ENCODE results near the gene COX20. TPM values are rescaled to one million over a fixed set of nuclear protein-coding genes. Genes with fewer than 3 reads are reported as not detected.
"Not testable (repeated sequence)": the region's sequence is repeated elsewhere in the genome, so short reads cannot be mapped to it uniquely, and the experiment has no call there.

Gene COX20, protein sequence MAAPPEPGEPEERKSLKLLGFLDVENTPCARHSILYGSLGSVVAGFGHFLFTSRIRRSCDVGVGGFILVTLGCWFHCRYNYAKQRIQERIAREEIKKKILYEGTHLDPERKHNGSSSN
- polyA plus RNA-seq (2013, experiment 1 of 2; ENCODE audit: insufficient read length) = 140 TPM
- polyA plus RNA-seq (2013, experiment 2 of 2; ENCODE audit: insufficient read length) = 127 TPM

DNA sequence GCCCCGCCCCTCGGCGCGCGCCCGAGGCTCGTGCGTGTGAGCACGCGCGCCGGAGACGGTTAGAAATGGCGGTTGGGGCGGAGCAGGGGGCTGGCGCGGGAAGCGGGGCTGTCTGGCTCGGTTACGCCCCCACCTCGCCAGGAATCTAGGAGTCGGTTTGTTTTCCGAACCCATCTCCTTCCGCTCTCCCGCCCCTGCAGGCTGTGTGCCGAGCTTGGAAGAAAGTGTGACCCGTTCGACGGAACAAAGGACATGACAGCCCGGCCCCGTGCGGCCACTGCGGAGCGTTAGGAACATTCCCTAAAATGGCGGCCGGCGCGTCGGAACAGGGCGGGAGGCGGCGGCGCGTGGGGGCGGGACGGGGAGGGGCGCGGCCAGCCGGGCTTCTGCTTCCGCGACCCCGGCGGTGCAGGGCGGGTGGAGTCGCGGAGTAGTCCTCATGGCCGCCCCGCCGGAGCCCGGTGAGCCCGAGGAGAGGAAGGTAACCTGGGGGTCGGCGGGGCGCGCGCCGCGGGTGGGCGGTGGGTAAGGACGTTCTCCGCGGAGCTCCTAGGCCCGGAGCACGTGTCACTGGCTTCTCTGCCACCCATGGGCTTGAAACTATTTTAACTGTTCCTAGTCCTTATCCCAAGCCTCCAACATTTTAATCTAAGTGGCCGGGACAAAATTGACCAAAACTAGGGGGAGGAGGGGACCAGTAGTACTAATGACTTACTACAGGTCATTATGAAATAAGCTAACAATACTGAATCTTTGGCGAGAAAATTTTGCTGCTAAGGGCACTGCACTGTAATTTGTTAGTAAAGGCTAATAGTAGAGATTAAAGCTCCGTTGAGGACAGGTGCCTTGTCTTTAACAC lies at the start of gene COX20:
TSS of gene COX20 (plus strand) at position 383 of the 859 bp plus-strand sequence. CDS start at position 440, 57 bp downstream.
- DNase-seq = peak; percentile 92

DNA sequence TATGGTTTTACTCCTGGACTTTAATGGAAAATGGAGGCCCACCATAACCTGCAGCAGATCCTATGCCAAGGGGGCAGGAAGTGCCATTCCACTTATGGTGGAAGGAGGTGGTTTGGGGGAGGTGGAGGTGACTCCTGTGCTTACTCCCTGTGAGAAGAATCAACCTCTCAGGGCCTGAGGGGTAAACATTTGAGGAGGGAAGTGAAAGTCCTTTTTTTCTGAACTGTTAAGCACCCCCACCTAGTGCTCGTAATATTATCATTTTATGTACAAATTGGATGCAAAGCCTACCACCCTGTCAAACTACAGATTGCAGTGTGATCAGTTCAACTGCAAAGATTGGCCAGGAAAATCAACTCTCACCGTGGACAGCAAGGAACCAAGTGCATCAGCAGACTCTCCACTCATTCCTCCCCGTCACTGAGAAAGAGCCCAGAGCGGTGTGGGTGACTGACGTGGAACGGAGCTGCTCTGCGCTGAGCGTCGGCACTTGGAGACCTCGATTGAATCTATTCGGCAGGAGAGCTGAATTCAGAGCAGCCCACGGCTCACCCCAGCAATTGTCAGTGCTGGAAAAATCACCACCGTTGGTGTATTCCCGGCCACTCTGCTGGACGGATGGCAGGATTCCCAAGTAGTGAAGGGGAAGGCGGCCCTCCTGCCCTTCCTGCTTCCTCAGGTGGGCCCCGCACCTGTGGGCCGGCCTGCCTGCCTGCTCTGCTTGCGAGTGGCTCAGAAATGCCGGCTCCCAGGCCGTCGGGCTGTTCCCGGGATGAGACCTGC lies 46.8 kb upstream of the COX20 start:
- DNase-seq = no peak

DNA sequence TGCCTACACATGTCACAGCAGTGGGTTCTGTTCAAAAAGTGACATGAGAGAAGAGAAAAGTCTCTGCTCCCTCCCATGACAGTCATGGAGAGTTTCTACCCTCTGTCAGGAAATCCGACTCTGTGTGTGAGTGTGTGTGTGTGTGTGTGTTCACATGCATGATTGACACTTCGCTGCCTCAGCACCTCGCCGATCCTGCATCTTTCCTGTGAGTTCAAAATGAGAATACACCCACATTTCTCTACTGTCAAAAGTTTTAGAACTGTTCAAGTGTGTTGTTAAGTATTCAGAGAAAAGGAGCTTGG lies 46.2 kb upstream of the COX20 start:
- DNase-seq = no peak

DNA sequence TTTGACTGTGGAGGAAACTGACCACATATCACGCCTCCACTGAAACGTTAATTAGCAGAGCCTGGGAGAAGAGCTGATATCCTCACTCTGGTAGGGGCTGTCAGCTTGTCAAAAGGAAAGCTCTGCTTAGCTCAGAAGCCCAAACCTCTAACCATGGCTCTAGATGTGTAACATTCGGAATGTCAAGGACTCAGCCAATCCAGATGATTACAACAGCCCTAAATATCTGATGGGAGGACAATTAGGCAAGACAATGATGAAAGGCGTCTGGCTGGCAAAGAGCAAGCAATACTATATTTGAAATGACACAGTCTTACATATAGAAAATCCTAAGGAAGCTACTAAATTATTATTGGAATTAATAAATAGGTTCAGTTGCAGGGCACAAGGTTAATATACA lies 45.7 kb upstream of the COX20 start:
- DNase-seq = no peak

DNA sequence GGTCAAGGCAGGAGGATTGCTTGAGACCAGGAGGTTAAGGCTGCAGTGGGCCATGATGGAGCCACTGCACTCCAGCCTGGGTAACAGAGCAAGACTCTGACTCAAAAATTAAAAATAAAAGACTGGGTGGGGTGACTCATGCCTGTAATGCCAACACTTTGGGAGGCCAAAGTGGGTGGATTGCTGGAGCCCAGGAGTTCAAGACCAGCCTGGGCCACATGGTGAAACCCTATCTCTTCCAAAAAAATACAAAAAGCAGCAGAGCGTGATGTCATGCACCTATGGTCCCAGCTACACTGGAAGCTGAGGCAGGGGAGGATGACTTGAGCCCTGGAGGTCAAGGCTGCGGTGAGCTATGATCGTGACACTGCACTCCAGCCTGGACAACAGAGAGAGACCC lies 44.4 kb upstream of the COX20 start:
- no peak for DNase-seq

DNA sequence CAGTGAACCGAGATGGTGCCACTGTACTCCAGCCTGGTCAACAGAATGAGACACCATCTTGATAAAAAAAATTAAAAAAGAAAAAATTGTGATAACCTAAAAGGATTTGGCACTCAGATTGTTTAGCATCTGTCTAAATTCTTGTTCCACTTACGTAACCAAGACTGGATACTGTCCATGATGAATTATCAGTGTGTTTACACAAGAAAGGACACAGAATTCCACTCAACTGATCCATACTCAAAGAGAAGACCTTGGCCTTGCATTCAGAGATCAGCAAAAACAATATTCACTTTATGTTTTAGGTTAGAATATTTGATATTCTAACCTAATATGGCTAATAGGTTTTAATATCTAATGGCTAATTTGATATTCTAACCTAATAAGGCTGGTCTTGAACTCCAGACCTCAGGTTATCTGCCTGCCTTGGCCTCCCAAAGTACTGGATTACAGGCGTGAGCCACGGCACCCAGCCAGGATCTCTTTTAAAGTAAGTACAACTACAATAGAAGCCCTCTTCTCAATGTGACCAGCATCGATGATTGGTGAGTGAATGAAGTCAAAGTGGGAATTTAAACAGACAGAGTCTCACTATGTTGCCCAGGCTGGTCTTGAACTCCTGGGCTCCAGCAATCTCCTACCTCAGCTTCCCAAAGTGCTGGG lies 43.1 kb upstream of the COX20 start:
- peak; percentile 40 for DNase-seq

DNA sequence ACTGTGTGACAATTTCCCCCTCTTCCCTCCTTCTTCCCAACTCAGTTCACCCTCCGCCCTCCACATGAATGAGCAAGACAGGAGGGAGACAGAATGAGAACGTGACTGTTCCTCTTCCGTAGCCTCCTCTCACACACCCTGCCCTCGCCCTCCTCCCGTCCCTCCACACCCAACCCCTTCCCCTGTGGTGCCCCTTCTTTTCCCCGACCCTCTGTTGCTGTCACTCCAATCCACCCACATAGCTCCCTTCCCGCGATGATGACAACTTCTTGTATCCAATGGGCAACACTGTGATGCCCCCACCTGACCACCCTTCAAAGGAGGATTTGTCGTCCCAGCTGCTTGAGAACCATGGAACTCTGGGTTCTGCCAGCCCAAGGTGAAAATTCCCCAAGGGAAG lies 41.4 kb upstream of the COX20 start:
- no peak for DNase-seq

DNA sequence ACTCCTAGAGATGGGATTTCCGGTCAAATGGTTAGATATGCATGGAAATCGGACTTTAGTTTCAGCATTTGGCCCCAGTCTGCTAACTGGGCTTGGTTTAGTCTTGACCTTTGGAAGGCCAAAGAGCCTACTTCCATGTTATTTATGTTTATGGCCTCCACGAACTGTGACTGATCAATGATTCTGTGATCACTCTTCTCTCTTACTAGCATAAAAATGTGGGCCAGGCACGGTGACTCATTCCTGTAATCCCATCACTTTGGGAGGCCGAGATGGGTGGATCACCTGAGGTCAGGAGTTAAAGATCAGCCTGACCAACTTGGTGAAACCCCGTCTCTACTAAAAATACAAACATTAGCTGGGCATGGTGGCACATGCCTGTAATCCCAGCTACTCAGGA lies 40.9 kb upstream of the COX20 start:
- not testable (repeated sequence) for DNase-seq

DNA sequence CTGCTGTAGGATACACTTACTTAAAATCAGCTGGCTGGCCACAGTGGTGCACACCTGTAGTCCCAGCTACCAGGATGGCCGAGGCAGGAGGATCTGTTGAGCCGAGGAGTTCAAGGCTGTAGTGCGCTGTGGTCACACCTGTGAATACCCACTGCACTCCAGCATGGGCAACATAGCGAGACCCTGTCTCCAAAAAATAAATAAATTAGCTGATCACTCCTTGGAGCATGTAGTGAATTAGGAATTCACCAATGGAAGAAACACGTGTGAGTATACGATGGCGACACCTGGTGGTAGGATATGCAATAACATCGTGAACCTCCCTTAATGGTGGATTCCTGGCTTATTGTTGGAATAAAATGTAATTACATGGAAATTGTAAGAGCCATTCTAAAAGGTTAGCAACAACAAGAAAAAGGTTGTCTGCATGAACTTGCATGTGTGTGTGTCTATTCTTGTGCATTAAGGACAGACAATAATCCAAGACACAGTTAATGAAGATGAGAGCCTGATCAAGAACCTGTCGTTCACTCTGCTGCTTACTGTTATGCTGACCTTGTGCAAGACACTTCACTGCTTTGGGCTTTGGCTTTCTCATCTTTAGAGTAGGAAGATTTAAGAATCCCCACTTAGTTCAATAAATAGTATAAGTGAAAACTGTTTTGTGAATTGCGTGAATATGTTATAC lies 38.6 kb upstream of the COX20 start:
- peak; percentile 62 for DNase-seq

DNA sequence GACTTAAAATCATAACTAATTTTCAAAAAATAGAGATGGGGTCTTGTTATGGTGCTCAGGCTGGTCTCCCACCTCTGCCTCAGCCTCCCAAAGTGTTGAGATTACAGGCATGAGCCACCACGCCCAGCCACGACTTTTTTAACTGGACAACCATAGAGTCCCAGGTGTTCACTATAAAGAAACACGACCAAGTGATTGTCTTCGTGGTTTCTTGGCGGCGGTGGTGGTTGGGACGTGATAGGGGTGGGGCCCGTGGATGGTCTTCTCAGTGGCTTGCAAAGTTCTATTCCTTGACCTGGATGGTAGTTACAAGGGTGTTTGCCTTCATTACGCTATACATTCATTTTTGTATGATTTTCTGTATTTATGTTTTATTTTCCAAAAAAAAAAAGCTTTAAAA lies 34.6 kb upstream of the COX20 start:
- no peak for DNase-seq

DNA sequence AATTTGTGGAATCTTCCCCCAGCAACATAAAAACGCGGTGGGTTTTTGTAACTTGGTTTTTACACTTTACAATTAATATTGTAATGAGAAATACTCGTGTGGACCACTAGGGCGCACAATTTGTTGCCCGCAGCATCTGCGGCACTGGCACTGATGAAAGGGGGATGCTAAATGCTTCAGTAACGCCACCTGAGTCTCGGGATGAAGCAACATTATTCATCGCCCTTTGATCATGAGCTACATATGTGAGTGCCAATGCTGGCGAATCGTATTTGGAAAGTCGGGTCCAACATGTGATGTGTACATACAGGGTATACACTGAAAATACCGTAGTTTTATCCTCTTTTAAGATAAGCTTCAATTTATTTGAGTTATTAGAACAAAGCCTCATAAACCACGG lies 34.2 kb upstream of the COX20 start:
- peak; percentile 23 for DNase-seq

DNA sequence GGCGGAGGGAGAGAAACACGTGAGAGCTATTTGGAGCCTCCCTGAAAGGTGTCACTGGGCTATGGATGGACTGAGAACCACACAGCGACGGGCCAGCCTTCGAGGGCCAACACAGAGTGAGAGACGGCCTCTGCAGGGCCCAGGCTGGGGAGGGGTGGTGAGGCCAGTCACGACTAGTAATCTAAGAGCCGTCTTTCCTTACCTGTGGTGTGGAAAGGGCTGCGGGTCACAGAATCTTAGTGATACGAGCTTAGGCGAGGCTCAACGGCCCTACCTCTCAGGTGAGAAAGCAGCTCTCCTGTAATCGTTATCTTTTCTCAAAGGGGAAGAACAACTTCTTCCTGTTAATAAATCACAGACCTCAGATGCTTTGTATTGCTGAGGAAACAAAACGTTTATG lies 33.4 kb upstream of the COX20 start:
- DNase-seq = no peak

DNA sequence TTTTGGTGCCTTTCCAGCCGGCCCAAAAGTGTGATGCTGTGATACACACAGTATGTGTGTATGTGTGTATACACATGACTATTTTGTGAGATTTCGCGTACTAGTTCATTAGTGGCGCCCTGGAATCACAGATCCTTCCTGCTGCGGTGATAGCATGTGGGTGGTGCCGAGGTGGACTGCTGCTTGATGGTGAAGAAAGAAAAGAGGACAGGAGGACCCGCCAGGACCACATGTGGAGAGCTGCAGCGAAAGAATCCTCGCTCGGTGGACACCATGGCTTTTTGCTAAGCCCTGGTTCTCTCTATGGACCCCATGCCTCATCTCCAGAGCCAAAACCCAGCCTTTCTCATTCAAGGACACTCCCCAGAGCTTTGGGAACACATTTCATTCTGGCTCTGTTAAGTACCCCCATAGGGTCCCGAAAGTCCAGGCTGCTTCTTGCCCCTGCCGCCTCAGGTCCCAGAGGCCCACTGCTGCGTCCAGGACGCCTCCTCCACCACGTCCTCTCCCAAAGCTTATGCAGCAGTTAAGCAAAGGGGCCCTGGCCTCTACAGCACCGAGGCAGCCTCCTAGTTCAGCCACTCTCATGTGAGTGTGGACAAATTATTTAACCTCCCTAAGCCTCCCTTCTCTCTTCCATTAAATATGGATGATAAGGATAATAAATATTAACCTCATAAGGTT lies 32.8 kb upstream of the COX20 start:
- no peak for DNase-seq

DNA sequence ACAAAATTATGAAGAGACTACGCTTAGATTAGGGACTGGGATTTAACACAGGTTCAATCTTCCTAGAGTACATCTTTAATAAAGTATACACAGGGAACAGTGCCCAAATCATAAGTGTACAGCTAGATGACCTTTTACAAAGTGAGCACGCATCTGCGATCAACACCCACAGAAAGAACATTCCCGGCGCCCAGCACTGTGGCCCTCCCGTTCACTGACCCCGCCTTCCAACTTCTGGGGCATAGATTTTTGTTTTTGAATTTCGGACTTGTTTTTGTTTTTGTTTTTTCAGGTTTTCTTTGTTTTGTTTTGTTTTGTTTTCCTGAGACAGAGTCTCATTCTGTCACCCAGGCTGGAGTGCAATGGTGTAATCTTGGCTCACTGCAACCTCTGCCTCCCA lies 30.6 kb upstream of the COX20 start:
- no peak for DNase-seq

DNA sequence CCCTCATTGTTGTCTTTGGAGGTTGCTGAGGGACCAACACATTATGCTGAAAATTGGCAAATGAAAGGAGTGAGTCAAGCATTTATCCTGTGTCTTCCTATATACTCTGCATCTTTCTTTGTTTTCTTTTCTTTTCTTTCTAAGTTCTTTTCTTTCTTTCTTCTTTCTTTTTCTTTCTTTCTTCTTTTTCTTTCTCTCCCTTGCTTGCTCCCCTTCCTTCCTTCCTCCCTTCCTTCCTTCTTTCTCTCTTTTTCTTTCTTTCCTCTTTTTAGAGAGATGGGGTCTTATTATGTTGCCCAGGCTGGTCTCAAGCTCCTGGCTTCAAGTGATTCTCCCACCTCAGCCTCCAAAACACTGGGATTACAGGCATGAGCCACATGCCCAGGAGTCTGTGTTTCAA lies 28.3 kb upstream of the COX20 start:
- DNase-seq = no peak

DNA sequence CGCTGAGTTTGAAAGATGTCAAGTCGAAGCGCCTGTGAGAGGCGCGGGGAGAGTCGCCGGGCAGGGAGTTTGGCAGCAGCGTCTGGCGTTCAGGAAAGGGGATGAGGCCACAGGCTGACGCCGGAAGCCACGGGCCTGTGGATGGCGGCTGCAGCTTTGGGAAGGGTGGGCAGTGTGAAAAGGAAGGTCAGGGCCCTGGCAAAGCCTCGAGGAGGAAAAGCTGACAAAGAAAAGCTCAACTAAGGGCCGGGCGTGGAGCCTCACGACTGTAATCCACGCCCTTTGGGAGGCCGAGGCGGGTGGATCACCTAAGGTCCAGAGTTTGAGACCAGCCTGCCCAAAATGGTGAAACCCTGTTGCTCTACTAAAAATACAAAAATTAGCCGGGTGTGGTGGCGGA lies 25.2 kb upstream of the COX20 start:
- no peak for DNase-seq

DNA sequence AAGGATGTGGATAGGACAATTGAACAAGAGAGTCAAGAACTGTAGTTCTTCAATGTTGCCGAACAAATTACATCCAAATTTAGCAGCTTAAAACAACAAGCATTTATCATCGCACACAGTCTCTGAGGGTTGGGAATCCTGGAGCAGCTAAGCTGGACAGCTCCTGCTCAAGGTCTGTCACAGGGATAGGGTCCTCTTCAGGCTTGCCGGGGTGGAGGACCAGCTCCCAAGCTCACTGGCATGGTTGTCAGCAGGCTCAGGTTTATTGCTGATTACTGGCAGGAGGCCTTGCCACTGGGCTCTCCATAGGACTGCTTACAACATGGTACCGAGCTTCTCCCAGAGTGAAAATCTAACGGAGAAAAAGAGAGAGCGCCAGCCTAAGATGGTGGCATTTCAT lies 22.1 kb upstream of the COX20 start:
- no peak for DNase-seq

DNA sequence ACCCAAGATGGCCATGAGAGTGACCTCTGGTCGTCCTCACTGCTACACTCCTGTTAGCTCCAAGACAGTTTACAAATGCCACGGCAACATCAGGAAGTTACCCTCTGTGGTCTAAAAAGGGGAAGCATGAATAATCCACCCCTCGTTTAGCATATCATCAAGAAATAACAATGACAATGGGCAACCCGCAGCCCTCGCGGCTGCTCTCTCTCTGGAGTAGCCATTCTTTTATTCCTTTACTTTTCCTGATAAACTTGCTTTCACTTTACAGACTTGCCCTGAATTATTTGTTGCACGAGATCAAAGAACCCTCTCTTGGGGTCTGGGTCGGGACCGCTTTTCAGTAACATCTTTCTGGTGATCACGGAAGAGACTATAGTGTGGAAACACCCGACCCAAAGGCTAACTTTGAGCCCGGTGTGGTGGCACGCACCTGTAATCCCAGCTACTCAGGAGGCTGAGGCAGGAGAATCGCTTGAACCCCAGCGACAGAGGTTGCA lies 19.8 kb upstream of the COX20 start:
- no peak for DNase-seq

DNA sequence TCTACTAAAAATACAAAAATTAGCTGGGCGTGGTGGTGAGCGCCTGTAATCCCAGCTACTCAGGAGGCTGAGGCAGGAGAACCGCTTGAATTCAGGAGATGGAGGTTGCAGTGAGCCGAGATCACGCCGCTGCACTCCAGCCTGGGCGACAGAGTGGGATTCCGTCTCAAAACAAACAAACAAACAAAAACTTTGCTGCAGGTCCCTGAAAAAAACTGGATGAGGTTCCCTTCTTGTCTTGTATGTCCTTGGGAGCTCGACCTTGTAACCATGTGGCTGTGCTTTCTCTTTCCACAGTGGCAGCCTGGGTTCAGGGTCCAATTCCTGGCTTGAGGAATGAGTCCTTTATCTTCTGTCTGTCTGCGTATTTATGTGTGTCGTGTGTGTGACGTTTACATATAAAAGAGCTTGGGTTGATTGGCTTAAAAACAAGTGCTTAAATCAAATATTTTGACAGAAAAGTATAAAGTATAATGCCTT lies 18.0 kb upstream of the COX20 start:
- DNase-seq = no peak

DNA sequence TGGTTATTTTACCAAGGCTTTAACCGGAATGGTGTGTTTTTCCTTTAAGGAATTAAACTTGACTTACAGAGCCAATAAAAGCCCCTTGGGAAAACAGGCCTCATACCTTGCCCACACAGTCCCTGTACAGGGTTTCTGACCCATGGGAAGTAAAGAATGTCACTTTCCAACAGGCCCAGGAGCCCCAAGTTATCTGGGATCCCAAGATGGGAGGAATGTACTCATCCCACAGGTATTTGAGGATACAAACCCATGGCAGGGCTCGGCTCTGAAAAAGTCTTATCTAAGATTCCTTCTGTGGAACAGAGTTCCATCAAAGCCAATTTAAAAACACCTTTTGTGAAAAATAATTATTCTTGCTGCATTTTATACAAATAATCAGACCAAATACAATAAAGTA lies 15.3 kb upstream of the COX20 start:
- DNase-seq = peak; percentile 25

DNA sequence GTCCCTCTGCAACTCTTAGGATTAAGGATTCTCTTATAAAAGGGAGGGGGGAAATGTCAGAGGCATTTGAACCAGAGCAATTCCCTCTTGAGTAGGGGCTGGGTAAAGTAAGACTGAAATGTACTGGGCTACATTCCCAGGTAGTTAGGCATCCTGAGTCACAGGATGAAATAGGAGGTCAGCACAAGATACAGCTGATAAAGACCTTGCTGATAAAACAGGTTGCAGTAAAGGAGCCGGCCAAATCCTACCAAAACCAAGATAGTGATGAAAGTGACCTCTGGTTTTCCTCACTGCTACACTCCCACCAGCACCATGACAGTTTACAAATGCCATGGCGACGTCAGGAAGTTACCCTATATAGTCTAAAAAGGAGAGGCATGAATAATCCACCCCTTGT lies 14.3 kb upstream of the COX20 start:
- DNase-seq = no peak

DNA sequence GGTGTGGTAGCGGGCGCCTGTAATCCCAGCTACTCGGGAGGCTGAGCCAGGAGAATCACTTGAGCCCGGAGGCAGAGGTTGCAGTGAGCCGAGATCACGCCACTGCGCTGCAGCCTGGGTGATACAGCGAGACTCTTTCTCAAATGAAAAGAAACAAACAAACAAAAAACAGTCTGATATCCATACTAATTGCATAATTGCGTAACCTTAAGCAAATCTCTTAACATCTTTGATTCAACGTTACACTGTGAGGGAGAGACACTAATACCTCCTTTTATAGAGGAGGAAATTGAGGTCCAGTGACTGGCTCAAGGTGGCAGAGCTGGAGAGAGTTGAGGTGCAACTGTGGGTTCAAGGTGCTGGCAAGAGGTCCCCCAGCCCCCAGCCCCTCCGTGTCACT lies 12.6 kb upstream of the COX20 start:
- no peak for DNase-seq
